ENCODE results near the gene GUCY2C.
"Not testable (repeated sequence)": the region's sequence is repeated elsewhere in the genome, so short reads cannot be mapped to it uniquely, and the experiment has no call there.

GUCY2C gene

GRCh38 chr12:14696265-14696741 lies at the start of gene GUCY2C:
GUCY2C (minus strand) TSS chr12:14696599; CDS start chr12:14696448, 151 bp downstream.
- POLR2A ChIA-PET: no interaction called here
- TF ChIP-seq LEF1 (IDR thresholded peaks at IDR 0.05; ENCODE audit: borderline replicate concordance) (no peak), CTBP1 (IDR thresholded peaks at IDR 0.05; ENCODE audit: borderline replicate concordance) (no peak)
- no peak for DNase-seq (ENCODE audit: extremely low spot score)
- CTCF ChIA-PET: no interaction called here

DNA sequence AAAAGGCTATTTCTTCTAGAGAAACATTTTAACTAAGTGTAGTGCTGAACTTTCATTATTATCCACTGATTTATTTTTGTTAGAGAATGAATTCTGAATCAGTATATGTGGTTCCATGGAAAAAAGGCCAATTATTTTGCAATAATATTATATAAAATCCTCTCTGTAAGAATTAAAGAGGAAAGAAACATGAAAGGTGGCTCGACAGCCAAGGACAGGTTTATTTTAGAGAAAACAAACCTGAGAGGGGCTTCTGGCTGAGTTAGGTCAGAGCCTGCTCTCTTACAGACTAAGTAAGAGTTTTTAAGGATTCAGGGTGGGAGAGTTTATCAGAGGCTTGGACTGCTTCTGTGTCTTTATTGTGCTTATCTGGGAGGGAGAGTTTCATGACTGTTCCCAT lies 46.7 kb upstream of the GUCY2C start:
- DNase-seq (ENCODE audit: extremely low spot score): no peak
- POLR2A ChIA-PET: no interaction called here
- TF ChIP-seq L3MBTL2 (conservative IDR thresholded peaks at IDR 0.05) (no peak), ELF4 (IDR thresholded peaks at IDR 0.05) (no peak), ARNT (IDR thresholded peaks at IDR 0.05) (no peak), ZNF384 (IDR thresholded peaks at IDR 0.05) (no peak), TARDBP (IDR thresholded peaks at IDR 0.05) (no peak), FOXM1 (IDR thresholded peaks at IDR 0.05; ENCODE audit: borderline replicate concordance) (no peak), FOXK2 (IDR thresholded peaks at IDR 0.05) (no peak), NFRKB (IDR thresholded peaks at IDR 0.05) (no peak), SUZ12 (IDR thresholded peaks at IDR 0.05) (no peak), FOXA1 (IDR thresholded peaks at IDR 0.05) (no peak), LEF1 (IDR thresholded peaks at IDR 0.05; ENCODE audit: borderline replicate concordance) (no peak), SP1 (IDR thresholded peaks at IDR 0.05) (no peak), HDGF (IDR thresholded peaks at IDR 0.05; ENCODE audit: borderline replicate concordance) (no peak), CTBP1 (IDR thresholded peaks at IDR 0.05; ENCODE audit: borderline replicate concordance) (no peak), BHLHE40 (IDR thresholded peaks at IDR 0.05; ENCODE audit: borderline replicate concordance) (no peak)
- TF ChIP-seq, protein P1, sequence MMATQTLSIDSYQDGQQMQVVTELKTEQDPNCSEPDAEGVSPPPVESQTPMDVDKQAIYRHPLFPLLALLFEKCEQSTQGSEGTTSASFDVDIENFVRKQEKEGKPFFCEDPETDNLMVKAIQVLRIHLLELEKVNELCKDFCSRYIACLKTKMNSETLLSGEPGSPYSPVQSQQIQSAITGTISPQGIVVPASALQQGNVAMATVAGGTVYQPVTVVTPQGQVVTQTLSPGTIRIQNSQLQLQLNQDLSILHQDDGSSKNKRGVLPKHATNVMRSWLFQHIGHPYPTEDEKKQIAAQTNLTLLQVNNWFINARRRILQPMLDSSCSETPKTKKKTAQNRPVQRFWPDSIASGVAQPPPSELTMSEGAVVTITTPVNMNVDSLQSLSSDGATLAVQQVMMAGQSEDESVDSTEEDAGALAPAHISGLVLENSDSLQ (IDR thresholded peaks at IDR 0.05): no peak
- CTCF ChIA-PET: no interaction called here

DNA sequence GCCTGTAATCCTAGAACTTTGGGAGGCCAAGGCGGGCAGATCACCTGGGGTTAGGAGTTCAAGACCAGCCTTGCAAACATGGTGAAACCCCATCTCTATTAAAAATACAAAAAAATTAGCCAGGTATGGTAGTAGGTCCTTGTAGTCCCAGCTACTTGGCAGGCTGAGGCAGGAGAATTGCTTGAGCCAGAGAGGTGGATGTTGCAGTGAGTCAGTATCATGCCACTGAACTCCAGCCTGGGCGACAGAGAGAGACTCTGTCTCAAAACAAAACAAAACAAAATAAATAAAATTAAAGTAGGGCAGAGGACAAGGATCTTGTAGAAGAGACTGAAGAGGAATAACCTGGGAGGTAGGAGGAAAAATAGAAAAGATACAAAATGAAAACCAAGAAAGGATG lies 45.5 kb upstream of the GUCY2C start:
- DNase-seq (ENCODE audit: extremely low spot score): no peak
- TF ChIP-seq SUZ12 (IDR thresholded peaks at IDR 0.05) (no peak), FOXM1 (IDR thresholded peaks at IDR 0.05; ENCODE audit: borderline replicate concordance) (no peak), FOXK2 (IDR thresholded peaks at IDR 0.05) (no peak), HDGF (IDR thresholded peaks at IDR 0.05; ENCODE audit: borderline replicate concordance) (no peak), ARNT (IDR thresholded peaks at IDR 0.05) (no peak), LEF1 (IDR thresholded peaks at IDR 0.05; ENCODE audit: borderline replicate concordance) (no peak)
- TF ChIP-seq, protein P1 (IDR thresholded peaks at IDR 0.05): no peak
- ChIA-PET CTCF (no interaction called here), POLR2A (no interaction called here)

GRCh38 chr12:14741153-14741552 lies 44.8 kb upstream of the GUCY2C start:
- no peak for DNase-seq (ENCODE audit: extremely low spot score)
- TF ChIP-seq ARNT (IDR thresholded peaks at IDR 0.05): no peak
- TF ChIP-seq HDGF (IDR thresholded peaks at IDR 0.05; ENCODE audit: borderline replicate concordance): no peak
- no peak for TF ChIP-seq BHLHE40 (IDR thresholded peaks at IDR 0.05; ENCODE audit: borderline replicate concordance)
- no peak for TF ChIP-seq FOXK2 (IDR thresholded peaks at IDR 0.05)
- TF ChIP-seq NFRKB (IDR thresholded peaks at IDR 0.05): no peak
- no peak for TF ChIP-seq LEF1 (IDR thresholded peaks at IDR 0.05; ENCODE audit: borderline replicate concordance)
- TF ChIP-seq FOXM1 (IDR thresholded peaks at IDR 0.05; ENCODE audit: borderline replicate concordance): no peak
- ChIA-PET CTCF (no interaction called here), POLR2A (no interaction called here)

DNA sequence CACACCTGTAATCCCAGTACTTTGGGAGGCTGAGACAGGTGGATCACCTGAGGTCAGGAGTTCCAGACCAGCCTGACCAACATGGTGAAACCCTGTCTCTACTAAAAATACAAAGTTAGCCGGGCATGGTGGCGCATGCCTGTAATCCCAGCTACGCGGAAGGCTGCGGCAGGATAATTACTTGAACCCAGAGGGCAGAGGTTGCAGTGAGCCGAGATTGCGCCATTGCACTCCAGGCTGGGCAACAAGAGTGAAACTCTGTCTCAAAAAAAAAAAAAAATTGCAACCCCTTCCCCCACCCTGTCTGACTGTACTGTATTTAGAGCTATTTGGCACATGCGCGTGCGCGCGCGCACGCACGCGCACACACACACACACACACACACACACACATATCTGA lies 40.0 kb upstream of the GUCY2C start:
- POLR2A ChIA-PET; CTCF ChIA-PET; DNase-seq (ENCODE audit: extremely low spot score): not testable (repeated sequence)

DNA sequence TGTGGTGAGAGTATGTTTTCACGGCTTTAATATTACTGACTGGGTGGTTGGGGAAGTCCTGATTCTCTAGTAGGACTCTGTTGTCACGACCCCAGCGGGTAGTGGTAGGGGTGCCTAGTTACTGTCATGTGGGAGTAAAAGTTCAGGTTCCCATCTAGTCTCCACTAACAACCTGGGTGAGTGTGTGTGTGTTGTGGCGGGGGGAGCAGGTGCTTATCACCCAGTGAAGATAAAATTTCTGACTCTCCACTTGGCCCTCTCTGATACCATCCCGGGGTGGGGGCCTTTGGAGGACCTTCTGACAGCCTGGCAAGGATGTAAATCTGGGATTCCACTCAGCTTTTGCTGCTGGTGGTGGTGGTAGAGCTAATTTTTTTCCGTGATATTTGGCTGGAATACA lies 35.4 kb upstream of the GUCY2C start:
- ChIA-PET CTCF (no interaction called here), POLR2A (no interaction called here)
- TF ChIP-seq HDGF (IDR thresholded peaks at IDR 0.05; ENCODE audit: borderline replicate concordance) (no peak), LEF1 (IDR thresholded peaks at IDR 0.05; ENCODE audit: borderline replicate concordance) (no peak), CTBP1 (IDR thresholded peaks at IDR 0.05; ENCODE audit: borderline replicate concordance) (no peak), TARDBP (IDR thresholded peaks at IDR 0.05) (no peak), SP1 (IDR thresholded peaks at IDR 0.05) (no peak), ZNF384 (IDR thresholded peaks at IDR 0.05) (no peak), FOXK2 (IDR thresholded peaks at IDR 0.05) (no peak), L3MBTL2 (conservative IDR thresholded peaks at IDR 0.05) (no peak), ELF4 (IDR thresholded peaks at IDR 0.05) (no peak), ARNT (IDR thresholded peaks at IDR 0.05) (no peak), BHLHE40 (IDR thresholded peaks at IDR 0.05; ENCODE audit: borderline replicate concordance) (no peak), SUZ12 (IDR thresholded peaks at IDR 0.05) (no peak), NFRKB (IDR thresholded peaks at IDR 0.05) (no peak)
- TF ChIP-seq, protein P1 (IDR thresholded peaks at IDR 0.05): no peak
- no peak for DNase-seq (ENCODE audit: extremely low spot score)

- TF ChIP-seq ARNT (IDR thresholded peaks at IDR 0.05): no peak
- no peak for TF ChIP-seq CTBP1 (IDR thresholded peaks at IDR 0.05; ENCODE audit: borderline replicate concordance)
- TF ChIP-seq, protein P1 (IDR thresholded peaks at IDR 0.05): no peak
- TF ChIP-seq SUZ12 (IDR thresholded peaks at IDR 0.05): no peak
- TF ChIP-seq L3MBTL2 (conservative IDR thresholded peaks at IDR 0.05): no peak
- no peak for TF ChIP-seq HDGF (IDR thresholded peaks at IDR 0.05; ENCODE audit: borderline replicate concordance)
- no peak for TF ChIP-seq ZNF384 (IDR thresholded peaks at IDR 0.05)
- no peak for TF ChIP-seq NFRKB (IDR thresholded peaks at IDR 0.05)
- TF ChIP-seq TARDBP (IDR thresholded peaks at IDR 0.05): no peak
- TF ChIP-seq BHLHE40 (IDR thresholded peaks at IDR 0.05; ENCODE audit: borderline replicate concordance): no peak
- no peak for TF ChIP-seq FOXM1 (IDR thresholded peaks at IDR 0.05; ENCODE audit: borderline replicate concordance)
- TF ChIP-seq LEF1 (IDR thresholded peaks at IDR 0.05; ENCODE audit: borderline replicate concordance): no peak
- TF ChIP-seq FOXA1 (IDR thresholded peaks at IDR 0.05): no peak
- no peak for TF ChIP-seq FOXK2 (IDR thresholded peaks at IDR 0.05)
- no peak for TF ChIP-seq ELF4 (IDR thresholded peaks at IDR 0.05)
- TF ChIP-seq SP1 (IDR thresholded peaks at IDR 0.05): no peak
- no peak for DNase-seq (ENCODE audit: extremely low spot score)
- ChIA-PET CTCF (no interaction called here), POLR2A (no interaction called here)
These were observed 33.2 kb upstream of the GUCY2C start for GRCh38 chr12:14729586-14729985.

Measured in HEK293T (cell line).